Iris pigment epithelial cell (primary cell): ENCODE data around the gene SOD3.

ENCODE experiments used
- DNase-seq: peaks from one replicate; pipeline ENCODE4 v3.0.0-alpha.2; 2011; ENCODE audit warnings: low read depth

Gene SOD3

DNA sequence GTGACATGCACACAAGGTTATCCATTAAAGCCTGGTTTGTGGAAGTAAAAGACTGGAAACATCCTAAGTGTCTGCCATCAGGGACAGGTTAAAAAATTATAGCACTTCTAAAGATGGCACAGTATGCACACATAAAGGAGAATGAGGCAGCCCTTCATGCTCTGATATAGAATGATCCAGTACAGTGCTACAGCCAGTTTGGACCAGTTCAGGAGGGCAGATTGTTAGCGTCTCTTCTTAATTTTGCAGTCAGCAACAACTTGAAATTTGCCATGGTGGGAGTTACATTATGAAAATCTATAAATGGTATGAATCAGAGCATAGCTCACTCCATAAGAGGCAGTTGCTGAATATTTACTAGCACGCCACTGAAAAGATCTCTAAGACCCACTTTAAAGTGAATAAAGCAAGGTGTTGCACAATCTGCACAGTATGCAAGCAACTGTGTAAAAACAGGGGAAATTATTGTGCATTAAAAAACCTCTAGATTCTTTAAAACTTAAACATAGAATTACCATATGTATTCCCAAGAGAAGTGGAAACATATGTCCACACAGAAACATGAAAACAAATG, 20.3 kb upstream of the SOD3 start:
- DNase-seq: peak; percentile 55

GRCh38 chr4:24775750-24776149, 19.6 kb upstream of the SOD3 start:
- DNase-seq: no peak

DNA sequence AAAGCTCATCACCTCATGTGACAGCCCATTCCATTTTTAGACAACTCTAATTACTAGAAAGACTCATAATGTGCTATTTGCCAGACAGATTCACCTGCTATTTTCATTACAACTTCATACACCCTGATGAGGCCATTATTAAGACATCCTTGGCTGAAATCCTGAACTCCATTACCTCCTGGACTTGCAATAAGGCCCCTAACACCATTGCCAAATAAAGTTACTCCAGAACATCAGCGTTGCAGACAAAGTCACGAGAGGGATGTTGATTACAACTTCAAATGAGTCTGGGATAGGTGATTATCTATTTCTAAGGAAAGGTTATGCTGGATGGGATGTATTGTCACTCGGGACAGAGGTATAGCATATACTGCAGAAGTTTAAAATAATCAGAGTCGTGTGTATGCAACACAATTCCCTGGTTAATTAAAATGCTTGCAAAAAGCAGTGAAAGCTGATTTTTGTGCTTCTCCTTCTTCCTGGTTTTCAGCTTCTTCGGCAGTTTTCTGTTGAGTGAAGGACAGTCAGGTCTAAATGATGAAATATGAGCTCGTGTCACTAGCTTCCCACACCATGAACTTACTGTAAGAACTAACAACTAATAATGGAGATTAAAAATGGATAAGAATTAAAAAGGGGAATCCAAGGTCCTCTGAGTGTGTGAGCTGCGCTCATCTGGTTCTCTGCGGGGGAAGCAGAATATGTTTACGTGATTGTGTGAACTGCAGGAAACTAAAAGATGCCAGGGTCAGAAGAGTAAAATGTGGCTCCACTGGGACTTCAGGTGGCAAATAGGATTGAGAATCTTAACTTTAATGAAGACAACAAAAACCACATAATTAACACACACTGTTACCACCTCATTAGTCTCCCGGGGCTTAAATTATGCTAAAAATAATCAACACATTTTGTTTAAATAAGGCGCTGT, 17.6 kb upstream of the SOD3 start:
- DNase-seq: peak; percentile 19

DNA sequence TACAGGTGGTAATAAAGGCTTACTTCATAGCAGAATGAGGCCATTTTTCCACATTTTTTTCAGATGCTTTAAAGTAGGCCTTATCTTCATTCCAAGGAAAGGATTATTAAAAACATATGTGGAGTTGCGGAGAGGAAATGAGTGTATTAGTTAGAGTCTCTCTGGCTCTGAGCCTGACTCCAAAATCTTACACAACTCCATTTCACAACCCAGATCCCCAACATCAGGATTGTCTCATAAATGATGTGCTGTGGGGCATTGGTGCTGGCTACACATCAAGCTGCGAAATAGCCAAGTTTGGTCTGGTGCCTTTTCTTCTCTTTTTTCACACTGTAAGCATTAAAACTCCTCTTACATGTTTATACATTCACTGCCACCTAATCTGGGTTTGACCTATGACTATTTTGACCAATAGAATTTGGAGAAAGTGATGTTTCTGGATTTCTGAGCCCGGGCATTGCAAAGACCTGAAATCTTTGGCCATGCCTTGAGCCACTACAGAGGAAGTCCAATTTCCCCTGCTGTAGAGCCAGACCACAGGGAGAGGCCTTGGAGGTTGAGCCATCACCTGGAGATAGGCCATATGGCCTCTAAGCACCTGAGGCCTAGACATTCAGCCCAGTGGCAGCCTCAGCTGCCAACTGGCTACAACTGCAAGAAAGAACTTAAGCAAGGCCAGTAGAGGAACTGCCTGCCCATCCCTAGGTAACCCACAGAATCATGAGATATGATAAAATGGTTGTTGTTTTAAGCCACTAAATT, 16.7 kb upstream of the SOD3 start:
- DNase-seq: peak; percentile 95

DNA sequence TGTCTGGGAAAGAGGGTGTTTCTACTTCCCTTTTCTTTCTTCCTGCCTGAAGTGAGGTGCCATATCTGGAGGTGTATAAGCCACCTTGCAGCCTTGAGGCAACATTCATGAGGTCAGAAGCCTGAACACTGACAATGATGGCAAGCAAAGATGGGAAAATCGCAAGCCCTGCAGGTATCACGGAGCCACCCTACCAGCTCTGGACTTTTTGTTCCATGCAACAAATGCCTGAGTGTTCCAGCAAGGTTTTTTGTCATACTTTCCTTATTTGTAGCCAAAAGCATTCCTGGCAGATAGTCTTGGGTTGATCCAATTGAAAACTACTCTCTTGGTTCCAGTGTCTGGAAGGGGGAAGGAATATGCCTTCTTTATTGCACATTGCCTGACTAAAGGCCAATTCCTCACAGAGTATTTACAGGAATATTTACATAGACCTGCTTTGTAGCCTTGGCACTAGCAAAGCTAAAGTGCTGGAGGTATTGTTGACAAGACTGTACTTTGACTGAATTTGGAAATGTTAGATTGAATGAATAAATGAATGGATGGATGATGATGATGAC, 14.4 kb upstream of the SOD3 start:
- DNase-seq: no peak

DNA sequence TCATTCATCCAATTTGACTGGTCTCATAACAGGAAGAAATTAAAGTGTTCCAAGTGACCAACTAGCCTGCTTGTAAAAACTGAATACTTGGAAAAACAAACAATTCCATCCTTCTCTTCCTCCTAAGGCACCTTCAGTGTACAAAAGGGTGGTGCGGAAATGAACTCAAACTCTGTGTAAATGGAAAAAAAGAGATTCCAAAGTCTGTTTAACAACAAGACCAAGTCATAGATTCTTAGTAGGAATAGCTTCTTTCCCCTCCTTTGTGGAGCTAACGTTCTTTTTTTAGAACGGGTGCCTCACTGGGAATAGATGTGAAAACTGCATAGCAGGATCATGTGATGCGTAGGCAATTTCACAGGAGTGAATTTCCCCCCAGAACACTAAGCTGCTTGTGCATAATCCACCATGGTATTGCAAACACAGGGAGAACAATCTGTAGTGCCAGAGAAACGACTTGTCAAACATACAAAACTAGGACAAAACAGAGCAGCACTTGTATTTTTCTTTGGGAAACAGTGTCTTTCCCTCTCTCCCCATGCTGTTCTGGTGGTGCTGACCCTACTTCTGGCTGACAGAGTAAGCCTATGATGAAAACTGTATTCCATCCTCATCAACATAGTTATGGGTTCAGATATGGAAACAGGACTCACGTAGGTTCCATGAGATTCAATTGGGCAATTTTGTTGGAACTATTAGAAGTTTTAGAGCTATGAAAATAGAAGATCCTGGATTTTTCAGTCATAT, 13.2 kb upstream of the SOD3 start:
- no peak for DNase-seq

DNA sequence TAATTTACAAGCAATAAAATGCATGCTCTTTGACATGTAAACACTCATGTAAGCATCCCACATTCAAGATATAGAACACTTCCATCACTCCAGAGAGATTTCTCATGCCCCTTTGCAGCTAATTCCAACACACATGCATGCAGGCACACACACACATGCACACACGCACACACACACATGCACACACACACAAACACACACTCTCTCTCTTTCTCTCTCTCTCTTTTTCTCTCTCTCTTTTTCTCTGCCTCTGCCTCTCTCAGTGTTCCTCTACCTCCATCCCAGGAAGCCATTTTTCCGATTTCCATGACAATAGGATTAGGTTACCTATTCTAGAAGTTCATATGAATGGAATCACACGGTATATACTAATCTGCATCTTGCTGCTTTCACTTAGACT, 11.9 kb upstream of the SOD3 start:
- DNase-seq: no peak

GRCh38 chr4:24791043-24791442, 4.3 kb upstream of the SOD3 start:
- no peak for DNase-seq

DNA sequence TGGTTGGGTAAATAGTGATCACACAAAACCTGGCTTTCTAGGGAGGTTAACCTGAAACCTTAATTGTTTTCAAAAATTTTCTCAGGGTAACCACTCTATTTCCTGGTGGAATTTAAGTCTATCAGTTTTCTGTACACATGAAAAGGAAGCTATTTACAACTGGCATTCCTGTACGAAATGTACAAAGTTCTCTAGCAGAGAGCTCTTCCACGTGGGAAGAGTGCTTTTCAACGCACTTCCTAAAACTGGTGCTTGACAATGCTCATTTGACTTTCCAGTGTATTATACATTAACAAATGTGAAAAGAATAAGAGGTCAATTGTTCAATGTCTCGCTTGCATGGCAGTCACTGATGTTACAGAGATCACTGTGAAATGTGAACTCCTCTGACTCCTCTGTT, 2.8 kb upstream of the SOD3 start:
- no peak for DNase-seq

GRCh38 chr4:24793219-24794005, 2.0 kb upstream of the SOD3 start:
- DNase-seq: no peak

GRCh38 chr4:24794051-24794450, 1.3 kb upstream of the SOD3 start:
- no peak for DNase-seq

DNA sequence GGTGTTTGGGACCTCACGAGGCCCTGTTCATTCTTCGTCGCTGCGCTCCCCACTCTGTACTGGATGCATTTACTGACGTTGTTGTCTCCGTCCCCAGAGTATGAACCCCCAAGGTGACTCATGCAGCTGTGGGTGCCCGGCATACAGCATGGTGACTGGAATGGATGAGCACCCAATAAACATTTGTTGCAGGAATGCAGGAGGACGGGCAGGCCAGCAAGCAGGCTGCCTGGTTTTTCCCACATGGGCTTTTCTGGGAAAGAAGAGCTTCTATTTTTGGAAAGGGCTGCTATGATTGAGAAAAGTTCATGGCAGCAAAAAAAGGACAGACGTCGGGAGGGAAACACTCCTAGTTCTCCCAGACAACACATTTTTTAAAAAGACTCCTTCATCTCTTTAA, 893 bp upstream of the SOD3 start:
- no peak for DNase-seq

- no peak for DNase-seq
Measured at GRCh38 chr4:24795666-24796381, 451 bp downstream of the SOD3 start.

- no peak for DNase-seq
Measured at GRCh38 chr4:24796620-24797019, 1.2 kb downstream of the SOD3 start.

DNA sequence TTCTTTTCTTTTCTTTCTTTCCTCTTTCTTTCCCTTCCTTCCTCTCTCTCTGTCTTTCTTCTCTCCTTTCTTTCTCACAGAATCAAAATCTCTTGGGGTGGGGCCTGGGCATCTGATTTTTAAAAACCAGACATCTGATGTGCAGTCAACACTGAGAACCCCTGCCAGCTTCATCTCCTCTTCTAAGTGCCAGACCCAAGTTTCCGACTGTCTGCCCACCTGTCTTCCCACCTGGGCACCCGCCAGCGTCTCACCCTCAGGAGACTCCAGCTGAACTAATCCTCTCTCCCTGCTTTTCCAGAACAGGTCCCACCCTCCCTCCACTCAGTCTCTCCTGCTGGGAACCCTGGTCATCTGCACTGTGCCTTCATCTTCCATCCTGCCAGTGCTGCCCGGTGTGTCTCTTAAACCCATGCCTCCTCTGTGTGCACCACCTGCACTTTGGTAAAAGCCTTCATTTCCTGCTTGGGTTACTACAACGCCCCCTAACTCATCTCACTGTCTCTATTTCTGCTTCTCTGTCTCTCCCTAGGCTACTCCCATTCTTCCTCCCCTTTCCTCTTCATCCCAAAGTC, 2.8 kb downstream of the SOD3 start:
- DNase-seq: no peak

- DNase-seq: no peak
Measured at GRCh38 chr4:24799196-24799543, 3.8 kb downstream of the SOD3 start.

- DNase-seq: no peak
Measured at GRCh38 chr4:24799544-24800324, 4.4 kb downstream of the SOD3 start.

GRCh38 chr4:24800325-24800895, 5.0 kb downstream of the SOD3 start:
- DNase-seq: no peak
